HG03108 (cell line): ENCODE data around the gene PCA3.
"Not testable (repeated sequence)": the region's sequence is repeated elsewhere in the genome, so short reads cannot be mapped to it uniquely, and the experiment has no call there.

Experiments used
- ATAC-seq: cut with Tn5 transposase; IDR thresholded peaks from one replicate; pipeline ENCODE4 v1.9.1; 2021; ENCODE audit warnings: moderate library complexity; ENCODE audit not compliant: unreplicated experiment

PCA3 gene

GRCh38 chr9:76764138-76764537, at the start of gene PCA3:
Gene PCA3 (plus strand): TSS chr9:76764438.
- no peak for ATAC-seq

- no peak for ATAC-seq
Measured at GRCh38 chr9:76716085-76716672, 48.1 kb upstream of the PCA3 start.

GRCh38 chr9:76717176-76717575, 47.1 kb upstream of the PCA3 start:
- ATAC-seq, result no peak

- ATAC-seq, result no peak
Measured at GRCh38 chr9:76717613-76718012, 46.6 kb upstream of the PCA3 start.

- no peak for ATAC-seq
Measured at GRCh38 chr9:76718166-76718565, 46.1 kb upstream of the PCA3 start.

- ATAC-seq, result no peak
Measured at GRCh38 chr9:76720245-76720644, 44.0 kb upstream of the PCA3 start.

- no peak for ATAC-seq
Measured at GRCh38 chr9:76725011-76725546, 39.2 kb upstream of the PCA3 start.

GRCh38 chr9:76725885-76726284, 38.4 kb upstream of the PCA3 start:
- no peak for ATAC-seq

- ATAC-seq, result no peak
Measured at GRCh38 chr9:76729116-76729515, 35.1 kb upstream of the PCA3 start.

GRCh38 chr9:76729980-76730737, 34.1 kb upstream of the PCA3 start:
- no peak for ATAC-seq

- no peak for ATAC-seq
Measured at GRCh38 chr9:76730801-76731200, 33.4 kb upstream of the PCA3 start.

GRCh38 chr9:76732341-76732958, 31.8 kb upstream of the PCA3 start:
- ATAC-seq, result no peak

- ATAC-seq, result no peak
Measured at GRCh38 chr9:76733096-76733495, 31.1 kb upstream of the PCA3 start.

GRCh38 chr9:76734716-76735115, 29.5 kb upstream of the PCA3 start:
- no peak for ATAC-seq

- ATAC-seq, result no peak
Measured at GRCh38 chr9:76737154-76737902, 26.9 kb upstream of the PCA3 start.

GRCh38 chr9:76738402-76738801, 25.8 kb upstream of the PCA3 start:
- no peak for ATAC-seq

GRCh38 chr9:76741524-76741923, 22.7 kb upstream of the PCA3 start:
- ATAC-seq, result no peak

- ATAC-seq, result not testable (repeated sequence)
Measured at GRCh38 chr9:76742890-76743289, 21.3 kb upstream of the PCA3 start.

- ATAC-seq, result no peak
Measured at GRCh38 chr9:76743931-76744330, 20.3 kb upstream of the PCA3 start.

- no peak for ATAC-seq
Measured at GRCh38 chr9:76744336-76744735, 19.9 kb upstream of the PCA3 start.

- no peak for ATAC-seq
Measured at GRCh38 chr9:76751001-76751400, 13.2 kb upstream of the PCA3 start.
